K562 (cell line): ENCODE results near the gene GATA5. TPM values are rescaled to one million over a fixed set of nuclear protein-coding genes. Genes with fewer than 3 reads are reported as not detected.

Source experiments
- C11orf30 ChIP-seq: fragments of 450-650 bp; IDR thresholded peaks from 2 replicates; pipeline ENCODE4 v1.6.1; 2016; ENCODE audit warnings: low read depth, mild to moderate bottlenecking
- CEBPZ ChIP-seq: fragments of 150-350 bp; IDR thresholded peaks from 2 replicates; pipeline ENCODE4 v1.6.1; 2014; ENCODE audit warnings: low read depth, mild to moderate bottlenecking, low read length, borderline replicate concordance
- HEY1 ChIP-seq: fragments of 250-450 bp; sonication (Bioruptor Pico); IDR thresholded peaks from 2 replicates; pipeline ENCODE4 v1.5.0; 2020; ENCODE audit warnings: mild to moderate bottlenecking, moderate library complexity, borderline replicate concordance
- MAFK ChIP-seq: IDR thresholded peaks from 2 replicates; pipeline ENCODE4 v1.6.1; 2011; ENCODE audit warnings: low read length, improper control_type of control experiment
- MEF2A ChIP-seq: IDR thresholded peaks from 2 replicates; pipeline ENCODE4 v1.6.1; 2011; ENCODE audit warnings: low read depth, mild to moderate bottlenecking, low read length, moderate library complexity; ENCODE audit not compliant: control insufficient read depth
- NCOA2 ChIP-seq, 2 experiments: fragments of 450-650 bp; IDR thresholded peaks; 2 replicates each; pipeline ENCODE4 v1.6.1; 2018; ENCODE audit warnings: mild to moderate bottlenecking in 2 of 2, moderate library complexity in 1 of 2; ENCODE audit not compliant: partially characterized antibody in 2 of 2
- TEAD4 ChIP-seq, 2 experiments: sonication (generic) in 1 of 2; formaldehyde crosslinking in 1 of 2; IDR thresholded peaks; 2 replicates each; pipeline versions ENCODE4 v1.6.1 to v1.8.0; 2012 to 2022; ENCODE audit warnings: borderline replicate concordance in 1 of 2, inconsistent platforms in 1 of 2, low read length in 1 of 2, mild to moderate bottlenecking in 1 of 2, missing genetic modification reagents in 1 of 2
- ZSCAN29 ChIP-seq: fragments of 450-650 bp; IDR thresholded peaks from 2 replicates; pipeline ENCODE4 v1.6.1; 2017
- polyA plus RNA-seq, 8 experiments: library from polyadenylated mRNA; depleted of rRNA in 4 of 8; stranded (reverse) in 5 of 8; unstranded in 3 of 8; fragments of >200 nt; fragmentation: Nextera tagmentation in 2 of 8; fragmentation: Illumina TruSeq in 1 of 8; extraction: Ambion mirVana in 2 of 8; extraction: Trizol in 1 of 8; gene quantifications; 2 replicates each; pipeline versions ENCODE4 v1.2.1 to v1.2.3, GENCODE V29; 2011 to 2014; ENCODE audit warnings: inconsistent platforms in 1 of 8, missing spikeins in 1 of 8
- total RNA-seq, 7 experiments: library from RNA; depleted of rRNA in 6 of 7; stranded (reverse); fragments of >200 nt in 6 of 7; fragmentation: Illumina TruSeq in 2 of 7; extraction: Trizol in 2 of 7; gene quantifications; 2 replicates each; pipeline versions ENCODE4 v1.2.1 to v1.2.3, GENCODE V29; 2011 to 2021; ENCODE audit warnings: low replicate concordance in 1 of 7
- TF ChIP-seq, protein P1 (sequence below): fragments of 250-450 bp; sonication (Bioruptor Pico); IDR thresholded peaks from 2 replicates; pipeline ENCODE4 v1.8.0; 2022; ENCODE audit warnings: inconsistent platforms, mild to moderate bottlenecking, moderate library complexity, borderline replicate concordance
- TF ChIP-seq, protein P2 (sequence below): sonication (generic); formaldehyde crosslinking; IDR thresholded peaks from 2 replicates; pipeline ENCODE4 v1.8.1; 2023; ENCODE audit warnings: mild to moderate bottlenecking, missing genetic modification reagents
- TF ChIP-seq, protein P3 (sequence below): fragments of 250-450 bp; sonication (Bioruptor Pico); IDR thresholded peaks from 2 replicates; pipeline ENCODE4 v1.4.0; 2020

The GATA5 gene
- total and polyA plus RNA-seq, 9 of the 15 experiments (the other 6 are each of a cell fraction or from before 2014, with no cell fraction given), result 0.09 to 0.57 (median 0.20) TPM; not detected in 3

DNA sequence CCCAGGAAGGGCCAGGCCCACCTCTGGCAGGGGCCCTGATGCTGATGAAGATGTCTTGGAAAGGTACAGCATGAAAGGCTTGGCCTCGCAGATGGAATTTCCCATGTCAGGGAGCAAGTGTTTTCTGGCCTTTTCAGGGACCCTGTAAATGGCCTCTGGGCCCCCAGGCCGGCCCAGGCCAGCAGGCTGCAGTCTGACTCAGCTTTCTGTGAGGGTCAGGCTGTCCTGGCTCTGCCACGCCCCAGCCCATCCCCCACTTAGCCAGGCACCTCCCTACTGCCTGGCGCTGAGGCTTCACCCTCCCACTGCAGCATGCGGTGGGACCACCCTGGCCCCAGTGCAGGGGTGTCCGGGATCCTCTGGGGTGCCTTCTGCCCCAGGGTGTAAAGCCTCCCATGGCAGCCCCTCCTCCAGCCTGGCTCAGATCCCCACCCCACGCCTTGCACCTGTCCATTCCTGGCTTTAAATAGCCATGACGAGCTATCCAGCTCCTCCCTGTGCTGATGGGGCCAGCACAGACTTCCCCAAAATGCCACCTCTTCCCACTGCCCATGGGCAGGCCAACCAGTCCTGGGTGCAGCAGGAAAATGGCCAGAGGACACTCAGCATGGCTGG, 35.6 kb upstream of the GATA5 start (continued):
- no peak for TF ChIP-seq ZSCAN29
- TF ChIP-seq, protein P1, sequence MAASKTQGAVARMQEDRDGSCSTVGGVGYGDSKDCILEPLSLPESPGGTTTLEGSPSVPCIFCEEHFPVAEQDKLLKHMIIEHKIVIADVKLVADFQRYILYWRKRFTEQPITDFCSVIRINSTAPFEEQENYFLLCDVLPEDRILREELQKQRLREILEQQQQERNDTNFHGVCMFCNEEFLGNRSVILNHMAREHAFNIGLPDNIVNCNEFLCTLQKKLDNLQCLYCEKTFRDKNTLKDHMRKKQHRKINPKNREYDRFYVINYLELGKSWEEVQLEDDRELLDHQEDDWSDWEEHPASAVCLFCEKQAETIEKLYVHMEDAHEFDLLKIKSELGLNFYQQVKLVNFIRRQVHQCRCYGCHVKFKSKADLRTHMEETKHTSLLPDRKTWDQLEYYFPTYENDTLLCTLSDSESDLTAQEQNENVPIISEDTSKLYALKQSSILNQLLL, result no peak
- TF ChIP-seq TEAD4 (IDR thresholded peaks at IDR 0.05; ENCODE audit: low read length), result no peak
- no peak for TF ChIP-seq TEAD4 (CRISPR knock-in tag; IDR thresholded peaks at IDR 0.05; ENCODE audit: borderline replicate concordance)
- TF ChIP-seq CEBPZ, result no peak
- TF ChIP-seq NCOA2 (IDR thresholded peaks at IDR 0.05; ENCODE audit: partially characterized antibody in 2 of 2), result no peak
- no peak for TF ChIP-seq HEY1 (CRISPR knock-in tag)
- TF ChIP-seq MEF2A, result no peak
- TF ChIP-seq, protein P2, sequence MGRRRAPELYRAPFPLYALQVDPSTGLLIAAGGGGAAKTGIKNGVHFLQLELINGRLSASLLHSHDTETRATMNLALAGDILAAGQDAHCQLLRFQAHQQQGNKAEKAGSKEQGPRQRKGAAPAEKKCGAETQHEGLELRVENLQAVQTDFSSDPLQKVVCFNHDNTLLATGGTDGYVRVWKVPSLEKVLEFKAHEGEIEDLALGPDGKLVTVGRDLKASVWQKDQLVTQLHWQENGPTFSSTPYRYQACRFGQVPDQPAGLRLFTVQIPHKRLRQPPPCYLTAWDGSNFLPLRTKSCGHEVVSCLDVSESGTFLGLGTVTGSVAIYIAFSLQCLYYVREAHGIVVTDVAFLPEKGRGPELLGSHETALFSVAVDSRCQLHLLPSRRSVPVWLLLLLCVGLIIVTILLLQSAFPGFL, result 0 out of 2 replicates have a peak, but pooled peaks have one; percentile 27
- peak; percentile 54 for TF ChIP-seq C11orf30
- no peak for TF ChIP-seq MAFK
- TF ChIP-seq, protein P3, sequence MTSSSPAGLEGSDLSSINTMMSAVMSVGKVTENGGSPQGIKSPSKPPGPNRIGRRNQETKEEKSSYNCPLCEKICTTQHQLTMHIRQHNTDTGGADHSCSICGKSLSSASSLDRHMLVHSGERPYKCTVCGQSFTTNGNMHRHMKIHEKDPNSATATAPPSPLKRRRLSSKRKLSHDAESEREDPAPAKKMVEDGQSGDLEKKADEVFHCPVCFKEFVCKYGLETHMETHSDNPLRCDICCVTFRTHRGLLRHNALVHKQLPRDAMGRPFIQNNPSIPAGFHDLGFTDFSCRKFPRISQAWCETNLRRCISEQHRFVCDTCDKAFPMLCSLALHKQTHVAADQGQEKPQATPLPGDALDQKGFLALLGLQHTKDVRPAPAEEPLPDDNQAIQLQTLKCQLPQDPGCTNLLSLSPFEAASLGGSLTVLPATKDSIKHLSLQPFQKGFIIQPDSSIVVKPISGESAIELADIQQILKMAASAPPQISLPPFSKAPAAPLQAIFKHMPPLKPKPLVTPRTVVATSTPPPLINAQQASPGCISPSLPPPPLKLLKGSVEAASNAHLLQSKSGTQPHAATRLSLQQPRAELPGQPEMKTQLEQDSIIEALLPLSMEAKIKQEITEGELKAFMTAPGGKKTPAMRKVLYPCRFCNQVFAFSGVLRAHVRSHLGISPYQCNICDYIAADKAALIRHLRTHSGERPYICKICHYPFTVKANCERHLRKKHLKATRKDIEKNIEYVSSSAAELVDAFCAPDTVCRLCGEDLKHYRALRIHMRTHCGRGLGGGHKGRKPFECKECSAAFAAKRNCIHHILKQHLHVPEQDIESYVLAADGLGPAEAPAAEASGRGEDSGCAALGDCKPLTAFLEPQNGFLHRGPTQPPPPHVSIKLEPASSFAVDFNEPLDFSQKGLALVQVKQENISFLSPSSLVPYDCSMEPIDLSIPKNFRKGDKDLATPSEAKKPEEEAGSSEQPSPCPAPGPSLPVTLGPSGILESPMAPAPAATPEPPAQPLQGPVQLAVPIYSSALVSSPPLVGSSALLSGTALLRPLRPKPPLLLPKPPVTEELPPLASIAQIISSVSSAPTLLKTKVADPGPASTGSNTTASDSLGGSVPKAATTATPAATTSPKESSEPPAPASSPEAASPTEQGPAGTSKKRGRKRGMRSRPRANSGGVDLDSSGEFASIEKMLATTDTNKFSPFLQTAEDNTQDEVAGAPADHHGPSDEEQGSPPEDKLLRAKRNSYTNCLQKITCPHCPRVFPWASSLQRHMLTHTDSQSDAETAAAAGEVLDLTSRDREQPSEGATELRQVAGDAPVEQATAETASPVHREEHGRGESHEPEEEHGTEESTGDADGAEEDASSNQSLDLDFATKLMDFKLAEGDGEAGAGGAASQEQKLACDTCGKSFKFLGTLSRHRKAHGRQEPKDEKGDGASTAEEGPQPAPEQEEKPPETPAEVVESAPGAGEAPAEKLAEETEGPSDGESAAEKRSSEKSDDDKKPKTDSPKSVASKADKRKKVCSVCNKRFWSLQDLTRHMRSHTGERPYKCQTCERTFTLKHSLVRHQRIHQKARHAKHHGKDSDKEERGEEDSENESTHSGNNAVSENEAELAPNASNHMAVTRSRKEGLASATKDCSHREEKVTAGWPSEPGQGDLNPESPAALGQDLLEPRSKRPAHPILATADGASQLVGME (CRISPR knock-in tag), result no peak
